A673 (cell line): ENCODE data around the gene WNT6.

Experiments used
- EZH2 ChIP-seq: fragments of 200-600 bp; sonication (generic); IDR thresholded peaks from 2 replicates; pipeline ENCODE4 v1.6.1; 2017; ENCODE audit warnings: borderline replicate concordance, low read depth, mild to moderate bottlenecking, mixed read lengths, antibody characterized with exemption, low read length; ENCODE audit not compliant: poor library complexity, severe bottlenecking
- TF ChIP-seq, protein P1 (sequence below): fragments of 300-800, 200-600 bp; sonication (generic); conservative IDR thresholded peaks from 2 replicates; pipeline ENCODE4 v1.5.1; 2017; ENCODE audit warnings: low read depth, mild to moderate bottlenecking, antibody characterized with exemption, low read length, moderate library complexity, mixed read lengths

DNA sequence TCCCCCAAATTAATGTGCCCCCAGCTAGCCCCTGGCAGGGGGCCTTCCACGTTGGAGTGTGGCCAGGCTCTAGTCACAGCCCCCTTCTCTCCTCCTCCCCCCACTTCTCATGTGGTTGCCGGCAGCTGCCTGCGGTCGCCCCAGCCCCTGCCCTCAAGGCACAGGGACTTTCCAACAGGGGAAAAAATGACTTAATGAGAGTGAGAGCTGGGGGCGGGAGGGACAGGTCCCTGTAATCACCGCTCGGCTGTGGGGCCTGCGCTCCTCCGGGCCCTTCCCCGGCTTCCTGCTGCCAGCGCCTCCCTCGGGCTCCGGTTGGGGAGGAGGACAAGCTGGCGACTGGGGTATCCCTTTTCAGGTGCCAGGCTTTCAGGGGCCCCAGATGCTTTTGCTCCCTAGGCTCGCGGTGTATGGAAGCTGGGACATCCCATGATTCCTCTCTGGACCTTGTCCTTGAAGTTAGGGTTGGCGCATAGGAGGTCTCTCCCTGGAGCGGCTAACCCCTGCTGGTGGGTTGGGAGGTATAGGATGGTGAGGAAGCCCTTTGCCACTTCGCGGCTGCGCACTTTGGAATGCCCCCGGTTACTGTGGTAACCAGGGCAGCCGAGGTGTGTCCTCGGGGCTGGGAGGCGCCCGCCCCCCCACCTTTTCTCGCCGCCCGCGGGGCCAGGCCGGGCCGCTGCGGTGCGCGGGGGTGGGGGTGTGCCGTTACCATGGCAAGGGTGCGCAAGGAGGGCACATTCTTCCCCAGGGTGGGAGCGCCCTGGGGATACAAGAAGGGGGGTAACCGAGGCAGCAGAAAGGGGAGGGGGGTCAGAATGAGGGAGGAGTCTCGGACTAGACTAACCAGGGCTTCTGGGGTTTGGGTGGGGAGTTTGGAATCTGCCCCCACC lies 37.1 kb downstream of the WNT6 start:
- TF ChIP-seq, protein P1, sequence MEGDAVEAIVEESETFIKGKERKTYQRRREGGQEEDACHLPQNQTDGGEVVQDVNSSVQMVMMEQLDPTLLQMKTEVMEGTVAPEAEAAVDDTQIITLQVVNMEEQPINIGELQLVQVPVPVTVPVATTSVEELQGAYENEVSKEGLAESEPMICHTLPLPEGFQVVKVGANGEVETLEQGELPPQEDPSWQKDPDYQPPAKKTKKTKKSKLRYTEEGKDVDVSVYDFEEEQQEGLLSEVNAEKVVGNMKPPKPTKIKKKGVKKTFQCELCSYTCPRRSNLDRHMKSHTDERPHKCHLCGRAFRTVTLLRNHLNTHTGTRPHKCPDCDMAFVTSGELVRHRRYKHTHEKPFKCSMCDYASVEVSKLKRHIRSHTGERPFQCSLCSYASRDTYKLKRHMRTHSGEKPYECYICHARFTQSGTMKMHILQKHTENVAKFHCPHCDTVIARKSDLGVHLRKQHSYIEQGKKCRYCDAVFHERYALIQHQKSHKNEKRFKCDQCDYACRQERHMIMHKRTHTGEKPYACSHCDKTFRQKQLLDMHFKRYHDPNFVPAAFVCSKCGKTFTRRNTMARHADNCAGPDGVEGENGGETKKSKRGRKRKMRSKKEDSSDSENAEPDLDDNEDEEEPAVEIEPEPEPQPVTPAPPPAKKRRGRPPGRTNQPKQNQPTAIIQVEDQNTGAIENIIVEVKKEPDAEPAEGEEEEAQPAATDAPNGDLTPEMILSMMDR = no peak
- no peak for TF ChIP-seq EZH2
